Karpas-422 (cell line): ENCODE results near the gene ACOT7. TPM values are rescaled to one million over a fixed set of nuclear protein-coding genes. Genes with fewer than 3 reads are reported as not detected.
A peak's percentile ranks its signal among the peaks of the same experiment; 100 is the strongest.
"Not testable (repeated sequence)": the region's sequence is repeated elsewhere in the genome, so short reads cannot be mapped to it uniquely, and the experiment has no call there.

Experiments
- DNase-seq: peaks from one replicate; pipeline ENCODE4 v3.0.0-alpha.2; 2015
- H2AFZ ChIP-seq: fragments of 200-600 bp; sonication (generic); 2 replicates; pipeline ENCODE4 v1.6.1; 2014; ENCODE audit warnings: antibody characterized with exemption, low read length, mixed read lengths
- H3K27ac ChIP-seq: fragments of 200-600 bp; sonication (generic); 2 replicates; pipeline ENCODE4 v1.5.1; 2014; ENCODE audit warnings: mild to moderate bottlenecking, low read length, moderate library complexity
- H3K27me3 ChIP-seq: fragments of 200-600 bp; sonication (generic); 2 replicates; pipeline ENCODE4 v1.6.1; 2014; ENCODE audit warnings: low read length, mixed read lengths
- H3K36me3 ChIP-seq: fragments of 200-600 bp; sonication (generic); 2 replicates; pipeline ENCODE4 v1.6.1; 2014; ENCODE audit warnings: low read length, mixed read lengths; ENCODE audit not compliant: insufficient read depth
- H3K4me1 ChIP-seq: fragments of 200-600 bp; sonication (generic); 2 replicates; pipeline ENCODE4 v1.6.1; 2014; ENCODE audit warnings: mild to moderate bottlenecking, low read length, mixed read lengths
- H3K4me2 ChIP-seq: fragments of 200-600 bp; sonication (generic); 2 replicates; pipeline ENCODE4 v1.6.1; 2014; ENCODE audit warnings: low read length, low read depth, mild to moderate bottlenecking; ENCODE audit not compliant: poor library complexity, severe bottlenecking
- H3K4me3 ChIP-seq: fragments of 200-600 bp; sonication (generic); 2 replicates; pipeline ENCODE4 v1.5.1; 2014; ENCODE audit warnings: mild to moderate bottlenecking, antibody characterized with exemption, low read length, mixed read lengths
- H3K79me2 ChIP-seq: fragments of 200-600 bp; sonication (generic); 2 replicates; pipeline ENCODE4 v1.6.1; 2014; ENCODE audit warnings: mild to moderate bottlenecking, low read length, mixed read lengths
- H3K9ac ChIP-seq: fragments of 200-600 bp; sonication (generic); 2 replicates; pipeline ENCODE4 v1.6.0; 2014; ENCODE audit warnings: low read length
- H3K9me2 ChIP-seq: fragments of 200-600 bp; sonication (generic), shearing (Covaris generic); replicated peaks from 2 replicates; pipeline ENCODE4 v1.6.0; 2014; ENCODE audit warnings: mild to moderate bottlenecking, low read length, moderate library complexity; ENCODE audit not compliant: insufficient read depth
- H3K9me3 ChIP-seq: fragments of 300-700, 200-600 bp; sonication (generic); 2 replicates; pipeline ENCODE4 v1.6.1; 2014; ENCODE audit warnings: low read length, mixed read lengths
- H4K20me1 ChIP-seq: fragments of 200-600 bp; sonication (generic); 2 replicates; pipeline ENCODE4 v1.6.1; 2014; ENCODE audit warnings: mild to moderate bottlenecking, antibody characterized with exemption, low read length, low read depth; ENCODE audit not compliant: insufficient read depth
- total RNA-seq: library from RNA; depleted of rRNA; stranded (reverse); fragments of >200 nt; shearing (Covaris generic); gene quantifications from 2 replicates; pipeline ENCODE4 v1.2.3, GENCODE V29; 2014; ENCODE audit warnings: low replicate concordance

ACOT7 gene
- total RNA-seq, 1 experiment from 2014 or later = 11.8 TPM

DNA sequence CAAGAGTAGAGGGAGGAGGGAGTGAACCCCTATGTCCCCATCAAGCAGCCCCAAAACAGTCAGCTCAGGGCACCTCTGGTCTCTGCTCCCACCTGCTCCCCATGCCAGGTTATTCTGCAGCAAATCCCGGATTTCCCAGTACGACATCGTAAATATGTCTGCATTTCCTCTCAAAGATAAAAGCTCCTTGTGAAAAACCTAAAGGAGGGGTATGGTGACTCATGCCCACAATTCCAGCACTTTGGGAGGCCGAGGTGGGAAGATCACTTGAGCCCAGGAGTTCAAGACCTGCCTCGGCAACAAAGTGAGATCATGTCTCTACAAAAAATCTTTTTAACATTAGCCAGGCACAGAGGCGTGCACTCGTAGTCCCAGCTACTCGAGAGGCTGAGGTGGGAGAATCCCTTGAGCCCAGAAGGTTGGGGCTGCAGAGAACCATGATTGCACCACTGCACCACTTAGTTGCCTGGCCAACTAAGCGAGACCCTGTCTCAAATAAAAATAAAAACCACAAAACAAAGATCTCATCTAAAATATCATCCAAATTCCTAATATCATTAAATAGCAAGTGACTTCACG, 7.1 kb downstream of the ACOT7 start:
- Histone ChIP-seq H3K79me2 (peaks cover 84% of the 10 kb centered on the region), H3K4me1 (peaks cover 2% of the 10 kb centered on the region), H3K9me2 (no peaks in the 10 kb centered on the region), H3K4me2 (no peak overlapping the region), H3K9me3 (no peaks in the 10 kb centered on the region; the same call in 1 of the 2 replicates), H2AFZ (no peak overlapping the region), H3K36me3 (no peaks in the 10 kb centered on the region; the same call in 1 of the 2 replicates), H3K9ac (no peak overlapping the region), H4K20me1 (peaks cover under 1% of the 10 kb centered on the region; the same call in 1 of the 2 replicates), H3K27me3 (no peaks in the 10 kb centered on the region), H3K27ac (no peak overlapping the region), H3K4me3 (no peak overlapping the region)
- DNase-seq = no peak

GRCh38 chr1:6385488-6386191, 7.9 kb downstream of the ACOT7 start:
- H3K4me2 ChIP-seq = no peak overlapping the region

GRCh38 chr1:6384962-6385361, 8.6 kb downstream of the ACOT7 start:
- Histone ChIP-seq H3K4me1 (no peaks in the 10 kb centered on the region), H4K20me1 (no peaks in the 10 kb centered on the region), H3K9me2 (no peaks in the 10 kb centered on the region), H3K4me2 (no peak overlapping the region), H3K27ac (no peak overlapping the region), H3K9ac (no peak overlapping the region), H3K9me3 (no peaks in the 10 kb centered on the region; the same call in 1 of the 2 replicates), H3K36me3 (no peaks in the 10 kb centered on the region; the same call in 1 of the 2 replicates), H3K4me3 (no peak overlapping the region), H2AFZ (no peak overlapping the region), H3K27me3 (no peaks in the 10 kb centered on the region), H3K79me2 (peaks cover 83% of the 10 kb centered on the region)
- peak; percentile 40 for DNase-seq

More at GRCh38 chr1:6385488-6386191, 7.9 kb downstream of the ACOT7 start:
- no peaks in the 10 kb centered on the region for H3K9me2 ChIP-seq
- H3K79me2 ChIP-seq = peaks cover 83% of the 10 kb centered on the region
- H3K36me3 ChIP-seq = no peaks in the 10 kb centered on the region; the same call in 1 of the 2 replicates
- no peaks in the 10 kb centered on the region for H4K20me1 ChIP-seq
- DNase-seq = peak; percentile 35
- H3K4me3 ChIP-seq = no peak overlapping the region
- no peaks in the 10 kb centered on the region for H3K4me1 ChIP-seq
- H3K9me3 ChIP-seq = no peaks in the 10 kb centered on the region; the same call in 1 of the 2 replicates
- H3K9ac ChIP-seq = no peak overlapping the region
- no peak overlapping the region for H2AFZ ChIP-seq
- H3K27me3 ChIP-seq = no peaks in the 10 kb centered on the region
- no peak overlapping the region for H3K27ac ChIP-seq

DNA sequence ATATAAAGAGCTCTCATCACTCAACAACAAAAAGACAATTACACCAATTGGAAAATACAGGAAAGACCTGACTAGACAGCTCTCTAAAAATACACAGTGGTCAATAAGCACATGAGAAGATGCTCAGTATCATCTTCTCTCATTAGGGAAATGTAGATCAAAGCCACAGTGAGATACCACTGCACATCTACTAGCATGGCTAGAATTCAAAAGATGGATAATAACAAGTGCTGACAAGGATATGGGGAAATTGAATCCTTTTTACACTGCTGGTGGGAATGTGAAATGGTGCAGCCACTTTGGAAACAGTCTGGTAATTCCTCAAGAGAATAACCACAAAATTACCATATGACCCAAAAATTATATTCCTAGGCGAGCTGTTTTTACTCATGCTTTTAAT, 9.4 kb downstream of the ACOT7 start:
- Histone ChIP-seq H3K36me3 (no peaks in the 10 kb centered on the region; the same call in 1 of the 2 replicates), H3K27ac (no peak overlapping the region), H3K4me1 (no peaks in the 10 kb centered on the region), H2AFZ (no peak overlapping the region), H3K4me2 (no peak overlapping the region), H3K9me2 (no peaks in the 10 kb centered on the region), H3K9me3 (no peaks in the 10 kb centered on the region; the same call in 1 of the 2 replicates), H3K27me3 (no peaks in the 10 kb centered on the region), H3K9ac (no peak overlapping the region), H4K20me1 (no peaks in the 10 kb centered on the region), H3K4me3 (no peak overlapping the region), H3K79me2 (peaks cover 83% of the 10 kb centered on the region)
- DNase-seq = peak; percentile 4

DNA sequence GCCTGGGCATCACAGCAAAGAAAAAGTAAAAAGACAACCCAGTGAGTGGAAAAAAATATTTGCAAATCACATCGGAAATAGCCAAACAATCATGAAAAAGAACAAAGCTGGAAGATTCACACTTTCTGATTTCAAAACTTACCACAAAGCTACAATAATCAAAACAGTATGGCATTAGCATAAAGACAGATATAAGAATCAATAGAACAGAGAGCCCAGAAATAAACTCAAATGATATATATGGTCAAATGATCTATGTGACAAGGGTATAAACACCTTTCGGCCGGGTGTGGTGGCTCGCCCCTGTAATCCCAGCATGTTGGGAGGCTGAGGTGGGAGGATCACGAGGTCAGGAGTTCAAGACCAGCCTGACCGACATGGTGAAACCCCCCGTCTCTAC, 13.5 kb downstream of the ACOT7 start:
- Histone ChIP-seq H3K79me2 (peaks cover 85% of the 10 kb centered on the region), H3K27ac (no peak overlapping the region), H4K20me1 (no peaks in the 10 kb centered on the region), H3K4me3 (no peak overlapping the region), H3K4me1 (peaks cover 4% of the 10 kb centered on the region), H3K9me2 (no peaks in the 10 kb centered on the region), H3K27me3 (no peaks in the 10 kb centered on the region), H3K9ac (no peak overlapping the region), H2AFZ (no peak overlapping the region), H3K9me3 (no peaks in the 10 kb centered on the region; the same call in 1 of the 2 replicates), H3K4me2 (no peak overlapping the region), H3K36me3 (no peaks in the 10 kb centered on the region)
- DNase-seq = no peak

DNA sequence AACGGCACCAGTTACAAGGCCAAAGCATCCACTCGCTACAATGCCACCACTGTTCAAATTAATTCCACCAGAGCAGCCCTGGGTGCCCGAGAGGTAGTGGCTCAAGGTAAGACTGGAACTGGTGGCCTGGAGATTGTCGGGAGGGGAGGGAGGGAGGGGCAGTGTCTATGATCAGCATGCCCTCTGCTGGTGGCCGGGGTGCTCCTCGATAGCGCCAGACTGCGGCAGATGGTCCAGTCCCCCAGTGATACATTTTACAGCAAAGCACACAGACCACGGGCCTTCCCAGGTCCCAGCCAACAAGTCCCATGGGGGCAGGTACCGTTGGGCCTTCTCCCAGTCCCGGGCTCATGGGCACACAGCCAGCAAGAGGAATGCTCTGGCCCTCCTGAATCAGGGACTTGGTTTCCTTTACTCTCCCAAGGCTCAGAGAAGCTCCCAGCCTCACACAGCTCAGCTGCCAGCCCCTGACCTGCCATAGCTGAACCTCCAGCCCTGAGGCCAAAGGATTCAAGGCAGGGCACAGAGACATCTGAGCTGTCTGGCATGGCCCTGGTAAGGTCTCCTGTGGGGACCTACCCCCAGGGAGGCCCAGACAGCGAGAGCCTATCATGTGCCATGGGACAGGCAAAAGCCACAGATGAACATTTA, 15.3 kb downstream of the ACOT7 start:
- Histone ChIP-seq H4K20me1 (no peaks in the 10 kb centered on the region), H3K27ac (no peak overlapping the region), H3K9me2 (no peaks in the 10 kb centered on the region), H3K27me3 (no peaks in the 10 kb centered on the region), H3K4me3 (no peak overlapping the region), H3K79me2 (peaks cover 82% of the 10 kb centered on the region), H3K9ac (no peak overlapping the region), H3K9me3 (no peaks in the 10 kb centered on the region), H3K4me2 (no peak overlapping the region), H3K4me1 (peaks cover 4% of the 10 kb centered on the region), H3K36me3 (no peaks in the 10 kb centered on the region), H2AFZ (no peak overlapping the region)
- no peak for DNase-seq

DNA sequence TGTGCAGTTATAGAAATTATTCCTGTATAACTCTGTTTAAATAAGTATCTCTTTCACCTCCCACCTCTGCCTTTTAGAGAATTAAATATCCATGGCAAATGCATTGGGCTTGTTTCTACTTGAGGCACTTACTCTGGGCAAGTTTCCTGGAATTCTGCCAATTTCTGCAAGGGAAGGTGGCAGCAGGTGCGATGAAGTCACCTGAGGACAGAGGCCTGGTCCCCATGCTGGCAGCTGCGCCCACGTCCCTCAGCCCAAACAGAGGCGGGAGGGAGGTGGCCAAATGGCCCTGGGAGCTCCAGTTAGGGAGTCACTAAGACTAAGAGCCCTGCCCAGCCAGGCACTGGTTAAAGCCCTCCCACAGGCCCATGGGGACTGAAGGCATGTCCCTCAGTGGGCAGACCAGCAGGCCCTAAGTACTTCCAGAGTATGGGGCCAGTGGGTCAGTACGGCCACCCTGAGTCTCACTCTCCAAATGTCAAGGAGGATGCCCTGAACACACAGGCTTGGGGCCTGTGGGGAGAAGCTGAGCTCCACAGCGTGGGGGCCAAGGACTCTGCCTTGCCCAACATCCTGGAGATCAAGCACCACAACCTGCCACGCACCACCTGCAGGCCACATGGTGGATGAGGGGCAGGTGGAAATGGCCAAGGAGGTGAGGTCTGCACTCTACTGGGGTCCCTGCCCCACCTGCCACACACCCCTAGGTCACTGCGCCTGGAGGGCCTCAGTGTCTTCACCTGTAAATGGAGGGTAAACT, 19.4 kb downstream of the ACOT7 start:
- Histone ChIP-seq H2AFZ (no peak overlapping the region), H3K4me1 (peaks cover 11% of the 10 kb centered on the region), H3K27me3 (no peaks in the 10 kb centered on the region), H3K9ac (no peak overlapping the region), H3K9me2 (no peaks in the 10 kb centered on the region), H4K20me1 (no peaks in the 10 kb centered on the region), H3K4me3 (no peak overlapping the region), H3K4me2 (no peak overlapping the region), H3K79me2 (peaks cover 82% of the 10 kb centered on the region), H3K27ac (no peak overlapping the region), H3K9me3 (no peaks in the 10 kb centered on the region), H3K36me3 (no peaks in the 10 kb centered on the region)
- no peak for DNase-seq

GRCh38 chr1:6372236-6372635, 21.3 kb downstream of the ACOT7 start:
- DNase-seq, H2AFZ ChIP-seq, H3K9me2 ChIP-seq, H3K9ac ChIP-seq, H3K27me3 ChIP-seq, H3K36me3 ChIP-seq, H3K4me2 ChIP-seq, H3K4me3 ChIP-seq, H3K27ac ChIP-seq, H3K9me3 ChIP-seq, H4K20me1 ChIP-seq: not testable (repeated sequence)
- Histone ChIP-seq H3K4me1 (peaks cover 13% of the 10 kb centered on the region), H3K79me2 (peaks cover 81% of the 10 kb centered on the region)
